Measurements from ENCODE around the gene KLHDC7B.

The KLHDC7B gene

GRCh38 chr22:50508897-50509296 is 36.8 kb upstream of the KLHDC7B start:
- peaks cover 50% of the 10 kb centered on the region for H3K79me2 ChIP-seq (ENCODE audit: low read length)
- H2AFZ ChIP-seq (ENCODE audit: low read depth, low read length), result no peak overlapping the region
- TF ChIP-seq EZH2phosphoT487 (IDR thresholded peaks at IDR 0.05; ENCODE audit: low read depth) (no peak), CTCF (IDR thresholded peaks at IDR 0.05; ENCODE audit: low read depth, low read length) (no peak)

GRCh38 chr22:50513175-50513574 is 32.5 kb upstream of the KLHDC7B start:
- Histone ChIP-seq H3K79me2 (ENCODE audit: low read length) (peaks cover 53% of the 10 kb centered on the region), H3K27ac (ENCODE audit: low read length) (no peak overlapping the region), H3K27me3 (ENCODE audit: low read depth, low read length) (no peaks in the 10 kb centered on the region), H3K9me3 (ENCODE audit: insufficient read depth, low read length) (no peaks in the 10 kb centered on the region), H3K4me3 (ENCODE audit: low read length) (no peak overlapping the region), H4K20me1 (ENCODE audit: insufficient read depth, low read length) (peaks cover 4% of the 10 kb centered on the region; the same call in 1 of the 2 replicates), H3K4me2 (ENCODE audit: low read length) (no peak overlapping the region), H2AFZ (ENCODE audit: low read depth, low read length) (no peak overlapping the region), H3K36me3 (replicated peaks; ENCODE audit: low read depth, low read length) (no peaks in the 10 kb centered on the region), H3K4me1 (ENCODE audit: low read length) (peaks cover 10% of the 10 kb centered on the region), H3K9ac (ENCODE audit: low read length) (no peak overlapping the region)
- TF ChIP-seq EZH2phosphoT487 (IDR thresholded peaks at IDR 0.05; ENCODE audit: low read depth) (no peak), CTCF (IDR thresholded peaks at IDR 0.05; ENCODE audit: low read depth, low read length) (no peak)

More at GRCh38 chr22:50508897-50509296, 36.8 kb upstream of the KLHDC7B start:
- peak overlapping the region; percentile 90 for H3K4me3 ChIP-seq (ENCODE audit: low read length)
- H4K20me1 ChIP-seq (ENCODE audit: insufficient read depth, low read length), result 0 out of 2 replicates have a peak, but pooled peaks cover 4% of the 10 kb centered on the region
- peak overlapping the region; percentile 95 for H3K4me2 ChIP-seq (ENCODE audit: low read length)
- H3K9me3 ChIP-seq (ENCODE audit: insufficient read depth, low read length), result no peaks in the 10 kb centered on the region
- no peak overlapping the region for H3K27ac ChIP-seq (ENCODE audit: low read length)
- no peaks in the 10 kb centered on the region for H3K27me3 ChIP-seq (ENCODE audit: low read depth, low read length)
- H3K4me1 ChIP-seq (ENCODE audit: low read length), result peaks cover 15% of the 10 kb centered on the region
- H3K9ac ChIP-seq (ENCODE audit: low read length), result peak overlapping the region; percentile 67
- H3K36me3 ChIP-seq (replicated peaks; ENCODE audit: low read depth, low read length), result no peaks in the 10 kb centered on the region

- H2AFZ ChIP-seq (ENCODE audit: low read depth, low read length), result no peak overlapping the region
- H3K4me3 ChIP-seq (ENCODE audit: low read length), result no peak overlapping the region
- no peaks in the 10 kb centered on the region for H3K9me3 ChIP-seq (ENCODE audit: insufficient read depth, low read length)
- no peak overlapping the region for H3K27ac ChIP-seq (ENCODE audit: low read length)
- H3K4me2 ChIP-seq (ENCODE audit: low read length), result no peak overlapping the region
- no peaks in the 10 kb centered on the region for H3K27me3 ChIP-seq (ENCODE audit: low read depth, low read length)
- no peaks in the 10 kb centered on the region for H3K36me3 ChIP-seq (replicated peaks; ENCODE audit: low read depth, low read length)
- H4K20me1 ChIP-seq (ENCODE audit: insufficient read depth, low read length), result no peaks in the 10 kb centered on the region; the same call in 1 of the 2 replicates
- H3K79me2 ChIP-seq (ENCODE audit: low read length), result peaks cover 34% of the 10 kb centered on the region
- TF ChIP-seq EZH2phosphoT487 (IDR thresholded peaks at IDR 0.05; ENCODE audit: low read depth), result no peak
- TF ChIP-seq CTCF (IDR thresholded peaks at IDR 0.05; ENCODE audit: low read depth, low read length), result no peak
- H3K4me1 ChIP-seq (ENCODE audit: low read length), result no peaks in the 10 kb centered on the region
- no peak overlapping the region for H3K9ac ChIP-seq (ENCODE audit: low read length)
Observed at GRCh38 chr22:50516068-50516467, 29.6 kb upstream of the KLHDC7B start.

GRCh38 chr22:50516891-50517290 is 28.8 kb upstream of the KLHDC7B start:
- Histone ChIP-seq H3K36me3 (replicated peaks; ENCODE audit: low read depth, low read length) (no peaks in the 10 kb centered on the region), H3K4me2 (ENCODE audit: low read length) (no peak overlapping the region), H3K4me1 (ENCODE audit: low read length) (no peaks in the 10 kb centered on the region), H4K20me1 (ENCODE audit: insufficient read depth, low read length) (no peaks in the 10 kb centered on the region; the same call in 1 of the 2 replicates), H3K27ac (ENCODE audit: low read length) (no peak overlapping the region), H3K27me3 (ENCODE audit: low read depth, low read length) (no peaks in the 10 kb centered on the region), H2AFZ (ENCODE audit: low read depth, low read length) (no peak overlapping the region), H3K79me2 (ENCODE audit: low read length) (peaks cover 34% of the 10 kb centered on the region), H3K4me3 (ENCODE audit: low read length) (no peak overlapping the region), H3K9ac (ENCODE audit: low read length) (no peak overlapping the region), H3K9me3 (ENCODE audit: insufficient read depth, low read length) (no peaks in the 10 kb centered on the region)
- TF ChIP-seq EZH2phosphoT487 (IDR thresholded peaks at IDR 0.05; ENCODE audit: low read depth) (no peak), CTCF (IDR thresholded peaks at IDR 0.05; ENCODE audit: low read depth, low read length) (no peak)

All from OCI-LY3 (cell line).